ENCODE results near the gene ZC3H6. TPM values are rescaled to one million over a fixed set of nuclear protein-coding genes. Genes with fewer than 3 reads are reported as not detected.

ZC3H6 gene
- total and polyA plus RNA-seq, 2 of the 13 experiments (the other 11 are each of a cell fraction or from before 2014, with no cell fraction given) = 0.71 to 0.93 TPM

DNA sequence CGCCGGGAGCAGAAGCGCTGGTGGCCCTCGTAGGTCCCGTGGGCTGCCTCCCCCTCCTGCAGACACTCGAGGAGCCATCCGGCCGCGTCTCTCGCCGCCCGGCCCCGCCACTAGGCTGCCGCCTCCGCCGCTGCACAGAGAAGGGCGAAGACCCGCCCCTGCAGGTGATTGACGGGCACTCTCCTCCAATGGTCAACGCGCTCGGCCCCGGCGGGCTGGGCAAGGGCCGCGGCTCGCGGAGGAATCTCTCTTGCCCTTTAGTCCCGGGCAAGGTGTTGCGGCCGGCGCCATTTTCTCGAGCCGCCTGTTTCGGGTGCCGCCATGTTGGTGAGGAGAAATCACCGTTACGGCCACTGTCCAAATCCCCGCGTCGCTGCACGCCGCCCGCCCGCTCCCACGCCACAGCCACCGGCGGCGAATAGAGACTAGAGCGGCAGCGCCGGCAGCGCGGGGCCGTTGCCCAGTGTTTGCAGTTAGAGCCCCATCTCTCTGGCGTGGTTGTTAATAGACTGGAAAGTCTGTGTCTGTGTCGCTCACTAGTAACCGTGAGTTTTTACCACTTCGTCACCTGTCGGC is at the start of gene ZC3H6 (continued):
- TF ChIP-seq MAFK (conservative IDR thresholded peaks at IDR 0.05 in 1 of 2, IDR thresholded peaks at IDR 0.05 in 1 of 2; ENCODE audit: low read length in 2 of 2) (no peak), STAT5B (CRISPR knock-in tag; IDR thresholded peaks at IDR 0.05) (peak; percentile 76; the same call in 1 of the 2 replicates)

DNA sequence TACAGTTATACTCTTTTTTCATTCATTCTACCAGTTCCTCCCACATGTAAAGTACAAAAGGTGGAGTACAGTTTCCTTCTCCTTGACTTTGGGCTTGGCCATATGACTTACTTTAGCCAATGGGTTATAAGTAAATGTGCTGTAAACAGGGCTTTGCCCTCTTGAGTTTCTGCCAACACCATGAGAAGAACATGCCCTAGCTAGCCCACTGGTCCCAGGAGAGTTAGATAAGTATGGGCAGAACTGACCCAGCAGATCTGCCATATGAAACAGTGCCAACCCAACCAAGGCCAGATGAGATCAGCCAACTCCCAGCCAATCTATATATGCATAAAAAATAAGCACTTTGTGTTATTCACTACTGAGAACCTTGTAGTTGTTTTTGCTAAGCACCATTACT is 46.0 kb upstream of the ZC3H6 start:
- BruUV-seq (replicated peaks) = no TSS peak
- H4K20me1 ChIP-seq (ENCODE audit: insufficient read depth, low read length) = no peaks in the 10 kb centered on the region
- intact Hi-C loops (cut with micrococcal nuclease; ENCODE audit: unreplicated experiment) = no loop called here
- H3K36me3 ChIP-seq (replicated peaks in 1 of 2; ENCODE audit: control insufficient read depth in 1 of 2, insufficient read depth in 2 of 2, low read length in 2 of 2) = peaks cover 3 to 11% of the 10 kb centered on the region in 2 experiments; a peak in 3 of 5 replicates
- ATAC-seq (no peak), FAIRE-seq (no peak), DNase-seq (ENCODE audit: low spot score) (no peak)
- H3K9ac ChIP-seq (ENCODE audit: insufficient read depth, low read depth, low read length) = no peak overlapping the region
- H3K27ac ChIP-seq (ENCODE audit: extremely low read length, insufficient read depth, low read length) = no peak overlapping the region
- no peaks in the 10 kb centered on the region for H3K79me2 ChIP-seq (ENCODE audit: insufficient read depth, low read length)
- in situ Hi-C loops (cut with HindIII; ENCODE audit: extremely low pct_ligation_motif_present, low pct_unique_long_range_greater_than_20kb) = no loop called here
- no peak overlapping the region for H3K4me2 ChIP-seq (ENCODE audit: low read depth, low read length)
- no peak overlapping the region for H3K4me3 ChIP-seq (replicated peaks in 1 of 3; ENCODE audit: insufficient read depth in 1 of 3, low read depth in 2 of 3, low read length in 3 of 3)
- POLR2A ChIA-PET = no interaction called here
- CTCF ChIA-PET (ENCODE audit: low intra/inter-chr PET ratio, low total read pairs) = no interaction called here
- no peaks in the 10 kb centered on the region for H3K27me3 ChIP-seq (ENCODE audit: control insufficient read depth in 1 of 2, insufficient read depth in 2 of 2, low read length in 2 of 2)
- no peak overlapping the region for H2AFZ ChIP-seq (ENCODE audit: low read length)
- no peaks in the 10 kb centered on the region for H3K9me3 ChIP-seq (ENCODE audit: low read length)
- no peaks in the 10 kb centered on the region for H3K4me1 ChIP-seq (ENCODE audit: insufficient read depth, low read length)
- TF ChIP-seq ZNF792 (CRISPR knock-in tag; IDR thresholded peaks at IDR 0.05) (no peak), ZNF724P (CRISPR knock-in tag; IDR thresholded peaks at IDR 0.05; ENCODE audit: borderline replicate concordance) (no peak), ISX (CRISPR knock-in tag; conservative IDR thresholded peaks at IDR 0.05) (no peak), ZNF24 (IDR thresholded peaks at IDR 0.05) (no peak), CAMTA2 (CRISPR knock-in tag; IDR thresholded peaks at IDR 0.05; ENCODE audit: borderline replicate concordance) (no peak), ZNF333 (CRISPR knock-in tag; IDR thresholded peaks at IDR 0.05; ENCODE audit: borderline replicate concordance) (no peak), NCOA2 (CRISPR knock-in tag; IDR thresholded peaks at IDR 0.05) (no peak), ZNF205 (CRISPR knock-in tag; IDR thresholded peaks at IDR 0.05) (no peak), SNAPC2 (CRISPR knock-in tag; IDR thresholded peaks at IDR 0.05) (no peak), HOXD1 (CRISPR knock-in tag; IDR thresholded peaks at IDR 0.05) (no peak), ZNF720 (CRISPR knock-in tag; IDR thresholded peaks at IDR 0.05) (no peak), ZNF326 (CRISPR knock-in tag; IDR thresholded peaks at IDR 0.05; ENCODE audit: borderline replicate concordance) (no peak), HIVEP1 (CRISPR knock-in tag; IDR thresholded peaks at IDR 0.05) (no peak), ZNF292 (CRISPR knock-in tag; IDR thresholded peaks at IDR 0.05; ENCODE audit: borderline replicate concordance, low read depth) (no peak)
- TF ChIP-seq, protein P1, sequence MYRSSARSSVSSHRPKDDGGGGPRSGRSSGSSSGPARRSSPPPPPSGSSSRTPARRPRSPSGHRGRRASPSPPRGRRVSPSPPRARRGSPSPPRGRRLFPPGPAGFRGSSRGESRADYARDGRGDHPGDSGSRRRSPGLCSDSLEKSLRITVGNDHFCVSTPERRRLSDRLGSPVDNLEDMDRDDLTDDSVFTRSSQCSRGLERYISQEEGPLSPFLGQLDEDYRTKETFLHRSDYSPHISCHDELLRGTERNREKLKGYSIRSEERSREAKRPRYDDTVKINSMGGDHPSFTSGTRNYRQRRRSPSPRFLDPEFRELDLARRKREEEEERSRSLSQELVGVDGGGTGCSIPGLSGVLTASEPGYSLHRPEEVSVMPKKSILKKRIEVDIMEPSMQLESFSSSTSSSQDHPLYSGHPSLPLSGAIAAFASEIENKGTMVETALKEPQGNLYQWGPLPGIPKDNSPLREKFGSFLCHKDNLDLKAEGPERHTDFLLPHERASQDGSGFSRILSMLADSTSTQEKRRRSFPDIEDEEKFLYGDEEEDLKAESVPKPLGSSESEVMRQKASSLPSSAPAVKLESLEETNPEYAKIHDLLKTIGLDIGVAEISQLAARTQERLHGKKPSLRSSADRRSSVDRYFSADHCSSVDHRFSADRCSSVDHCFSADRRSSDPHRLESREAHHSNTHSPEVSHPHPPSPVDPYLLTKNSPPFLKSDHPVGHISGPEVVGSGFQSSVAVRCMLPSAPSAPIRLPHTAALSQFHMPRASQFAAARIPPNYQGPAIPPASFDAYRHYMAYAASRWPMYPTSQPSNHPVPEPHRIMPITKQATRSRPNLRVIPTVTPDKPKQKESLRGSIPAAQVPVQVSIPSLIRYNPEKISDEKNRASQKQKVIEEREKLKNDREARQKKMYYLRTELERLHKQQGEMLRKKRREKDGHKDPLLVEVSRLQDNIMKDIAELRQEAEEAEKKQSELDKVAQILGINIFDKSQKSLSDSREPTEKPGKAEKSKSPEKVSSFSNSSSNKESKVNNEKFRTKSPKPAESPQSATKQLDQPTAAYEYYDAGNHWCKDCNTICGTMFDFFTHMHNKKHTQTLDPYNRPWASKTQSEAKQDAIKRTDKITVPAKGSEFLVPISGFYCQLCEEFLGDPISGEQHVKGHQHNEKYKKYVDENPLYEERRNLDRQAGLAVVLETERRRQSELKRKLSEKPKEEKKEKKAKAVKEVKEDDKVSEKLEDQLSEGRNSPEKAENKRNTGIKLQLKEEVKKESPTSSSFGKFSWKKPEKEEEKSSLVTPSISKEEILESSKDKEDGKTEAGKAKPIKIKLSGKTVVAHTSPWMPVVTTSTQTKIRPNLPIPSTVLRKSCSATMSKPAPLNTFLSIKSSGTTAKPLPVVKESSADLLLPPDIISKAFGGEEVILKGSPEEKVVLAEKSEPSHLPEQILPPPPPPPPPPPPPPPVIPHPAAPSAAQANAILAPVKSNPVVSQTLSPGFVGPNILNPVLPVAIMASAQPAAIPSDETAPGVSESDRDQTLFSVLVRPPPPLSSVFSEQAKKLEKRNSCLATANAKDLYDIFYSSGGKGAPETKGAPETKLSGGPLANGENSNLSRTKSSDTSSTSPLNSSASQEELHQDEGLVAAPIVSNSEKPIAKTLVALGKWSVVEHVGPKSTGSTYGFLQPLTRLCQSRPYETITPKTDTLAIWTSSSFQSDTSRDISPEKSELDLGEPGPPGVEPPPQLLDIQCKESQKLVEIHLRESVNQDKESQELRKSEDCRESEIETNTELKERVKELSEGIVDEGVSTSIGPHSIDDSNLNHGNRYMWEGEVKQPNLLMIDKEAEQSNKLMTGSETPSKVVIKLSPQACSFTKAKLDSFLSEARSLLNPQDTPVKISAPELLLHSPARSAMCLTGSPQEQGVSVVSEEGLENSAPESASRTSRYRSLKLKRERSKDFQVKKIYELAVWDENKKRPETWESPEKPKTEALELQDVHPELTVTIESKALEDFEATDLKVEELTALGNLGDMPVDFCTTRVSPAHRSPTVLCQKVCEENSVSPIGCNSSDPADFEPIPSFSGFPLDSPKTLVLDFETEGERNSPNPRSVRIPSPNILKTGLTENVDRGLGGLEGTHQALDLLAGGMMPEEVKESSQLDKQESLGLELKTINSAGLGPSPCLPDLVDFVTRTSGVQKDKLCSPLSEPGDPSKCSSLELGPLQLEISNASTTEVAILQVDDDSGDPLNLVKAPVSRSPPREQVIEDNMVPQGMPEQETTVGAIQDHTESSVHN (CRISPR knock-in tag; IDR thresholded peaks at IDR 0.05) = no peak
